H1 (cell line): ENCODE data around the gene REEP2.

Source experiments
- EP300 ChIP-seq, 2 experiments: IDR thresholded peaks; 1 replicate in 1 of 2; 2 replicates in 1 of 2; pipeline ENCODE4 v1.6.1; 2011 to 2012; ENCODE audit warnings: low read depth in 2 of 2, low read length in 2 of 2, mild to moderate bottlenecking in 2 of 2, borderline replicate concordance in 1 of 2, inconsistent platforms in 1 of 2, moderate library complexity in 1 of 2
- GTF2F1 ChIP-seq: IDR thresholded peaks from 2 replicates; pipeline ENCODE4 v1.6.1; 2012; ENCODE audit warnings: low read depth, low read length, improper control_type of control experiment, borderline replicate concordance
- HDAC2 ChIP-seq, 2 experiments: fragments of 300-600 bp in 1 of 2; sonication (generic) in 1 of 2; IDR thresholded peaks; 2 replicates each; pipeline ENCODE4 v1.6.1; 2011 to 2012; ENCODE audit warnings: low read depth in 2 of 2, low read length in 2 of 2, mild to moderate bottlenecking in 2 of 2, moderate library complexity in 2 of 2, borderline replicate concordance in 1 of 2, inconsistent platforms in 1 of 2
- RNF2 ChIP-seq: fragments of 200-900, 300-1000 bp; sonication (generic); IDR thresholded peaks from 2 replicates; pipeline ENCODE4 v1.7.1; 2016; ENCODE audit warnings: borderline replicate concordance, low read depth, mild to moderate bottlenecking, antibody characterized with exemption, low read length; ENCODE audit not compliant: poor library complexity, severe bottlenecking; ENCODE audit errors: missing control alignments
- SIX5 ChIP-seq: IDR thresholded peaks from 2 replicates; pipeline ENCODE4 v1.6.1; 2011; ENCODE audit warnings: mild to moderate bottlenecking, low read depth, low read length
- SRF ChIP-seq: IDR thresholded peaks from 2 replicates; pipeline ENCODE4 v1.6.1; 2011; ENCODE audit warnings: mild to moderate bottlenecking, low read depth, low read length, moderate library complexity
- YY1 ChIP-seq: IDR thresholded peaks from 2 replicates; pipeline ENCODE4 v1.6.1; 2011; ENCODE audit warnings: low read depth, mild to moderate bottlenecking, low read length
- ZNF274 ChIP-seq: IDR thresholded peaks from 2 replicates; pipeline ENCODE4 v1.7.0; 2012; ENCODE audit warnings: low read length, borderline replicate concordance; ENCODE audit errors: extremely low read depth
- TF ChIP-seq, protein P1 (sequence below), 3 experiments: IDR thresholded peaks; 1 replicate in 2 of 3; 2 replicates in 1 of 3; pipeline versions ENCODE4 v1.5.1 to v1.6.1; 2011; ENCODE audit warnings: low read length in 3 of 3, mild to moderate bottlenecking in 3 of 3, inconsistent platforms in 2 of 3, low read depth in 1 of 3, moderate library complexity in 1 of 3; ENCODE audit not compliant: insufficient read depth in 1 of 3; ENCODE audit errors: control extremely low read depth in 1 of 3

- TF ChIP-seq HDAC2 (IDR thresholded peaks at IDR 0.05; ENCODE audit: borderline replicate concordance in 1 of 2, low read depth in 2 of 2, low read length in 2 of 2), result no peak
- TF ChIP-seq, protein P1, sequence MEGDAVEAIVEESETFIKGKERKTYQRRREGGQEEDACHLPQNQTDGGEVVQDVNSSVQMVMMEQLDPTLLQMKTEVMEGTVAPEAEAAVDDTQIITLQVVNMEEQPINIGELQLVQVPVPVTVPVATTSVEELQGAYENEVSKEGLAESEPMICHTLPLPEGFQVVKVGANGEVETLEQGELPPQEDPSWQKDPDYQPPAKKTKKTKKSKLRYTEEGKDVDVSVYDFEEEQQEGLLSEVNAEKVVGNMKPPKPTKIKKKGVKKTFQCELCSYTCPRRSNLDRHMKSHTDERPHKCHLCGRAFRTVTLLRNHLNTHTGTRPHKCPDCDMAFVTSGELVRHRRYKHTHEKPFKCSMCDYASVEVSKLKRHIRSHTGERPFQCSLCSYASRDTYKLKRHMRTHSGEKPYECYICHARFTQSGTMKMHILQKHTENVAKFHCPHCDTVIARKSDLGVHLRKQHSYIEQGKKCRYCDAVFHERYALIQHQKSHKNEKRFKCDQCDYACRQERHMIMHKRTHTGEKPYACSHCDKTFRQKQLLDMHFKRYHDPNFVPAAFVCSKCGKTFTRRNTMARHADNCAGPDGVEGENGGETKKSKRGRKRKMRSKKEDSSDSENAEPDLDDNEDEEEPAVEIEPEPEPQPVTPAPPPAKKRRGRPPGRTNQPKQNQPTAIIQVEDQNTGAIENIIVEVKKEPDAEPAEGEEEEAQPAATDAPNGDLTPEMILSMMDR (IDR thresholded peaks at IDR 0.05; ENCODE audit: control extremely low read depth in 1 of 3, insufficient read depth in 1 of 3, low read depth in 1 of 3, low read length in 3 of 3), result no peak
- no peak for TF ChIP-seq YY1
- TF ChIP-seq GTF2F1, result no peak
- TF ChIP-seq SIX5, result no peak
- no peak for TF ChIP-seq EP300 (IDR thresholded peaks at IDR 0.05; ENCODE audit: borderline replicate concordance in 1 of 2, low read depth in 2 of 2, low read length in 2 of 2)
- no peak for TF ChIP-seq RNF2
- no peak for TF ChIP-seq ZNF274
- no peak for TF ChIP-seq SRF
These were observed 49.7 kb downstream of the REEP2 start for GRCh38 chr5:138488481-138488945.
